Esophagus squamous epithelium (tissue), 4 donors: ENCODE data around the gene SOWAHD.
"Not testable (repeated sequence)": the region's sequence is repeated elsewhere in the genome, so short reads cannot be mapped to it uniquely, and the experiment has no call there.

Experiments
- CTCF ChIP-seq, 6 experiments: fragments of 450-650 bp in 4 of 6; fragments of 200-600 bp in 2 of 6; sonication (generic) in 2 of 6; IDR thresholded peaks; one replicate each; pipeline ENCODE4 v1.5.1; 2016 to 2019; ENCODE audit warnings: antibody characterized with exemption in 6 of 6, mild to moderate bottlenecking in 4 of 6, moderate library complexity in 4 of 6
- POLR2A ChIP-seq, 4 donors: fragments of 450-650 bp; IDR thresholded peaks; one replicate each; pipeline ENCODE4 v1.6.1; 2017; ENCODE audit warnings: antibody characterized with exemption in 4 of 4, mild to moderate bottlenecking in 4 of 4, moderate library complexity in 3 of 4

- not testable (repeated sequence) for TF ChIP-seq POLR2A, CTCF (IDR thresholded peaks at IDR 0.05)
Measured at GRCh38 chrX:119750131-119750530, 8.3 kb upstream of the SOWAHD start.
